Measurements from ENCODE around the gene CDH4. TPM values are rescaled to one million over a fixed set of nuclear protein-coding genes. Genes with fewer than 3 reads are reported as not detected.

Gene CDH4
- total RNA-seq, 1 donor from 2014 or later: 0.99 TPM

GRCh38 chr20:61497029-61497627 is 245.1 kb downstream of the CDH4 start:
- Mint-ChIP-seq H3K36me3 (ENCODE audit: low read depth) (no peaks in the 10 kb centered on the region), H3K4me3 (ENCODE audit: unreplicated experiment) (no peak overlapping the region), H3K4me1 (ENCODE audit: low read depth) (peaks cover 14% of the 10 kb centered on the region), H3K9me3 (ENCODE audit: low read depth) (no peaks in the 10 kb centered on the region), H3K27me3 (ENCODE audit: low read depth) (peaks cover 4% of the 10 kb centered on the region), H3K27ac (ENCODE audit: unreplicated experiment) (no peak overlapping the region)
- no peak for DNase-seq (ENCODE audit: low spot score)
- no peak for TF ChIP-seq CTCF (IDR thresholded peaks at IDR 0.05)

GRCh38 chr20:61499859-61500554 is 247.9 kb downstream of the CDH4 start:
- no peak for TF ChIP-seq CTCF (IDR thresholded peaks at IDR 0.05)
- Mint-ChIP-seq H3K36me3 (ENCODE audit: low read depth) (no peaks in the 10 kb centered on the region), H3K9me3 (ENCODE audit: low read depth) (no peaks in the 10 kb centered on the region), H3K4me1 (ENCODE audit: low read depth) (peaks cover 14% of the 10 kb centered on the region), H3K27ac (ENCODE audit: unreplicated experiment) (no peak overlapping the region), H3K27me3 (ENCODE audit: low read depth) (peaks cover 6% of the 10 kb centered on the region), H3K4me3 (ENCODE audit: unreplicated experiment) (no peak overlapping the region)
- DNase-seq (ENCODE audit: low spot score): no peak

GRCh38 chr20:61500791-61501321 is 248.8 kb downstream of the CDH4 start:
- Mint-ChIP-seq H3K4me1 (ENCODE audit: low read depth) (peaks cover 14% of the 10 kb centered on the region), H3K27ac (ENCODE audit: unreplicated experiment) (peak overlapping the region; percentile 60)
- DNase-seq (ENCODE audit: low spot score): no peak

GRCh38 chr20:61502433-61502832 is 250.4 kb downstream of the CDH4 start:
- no peak for DNase-seq (ENCODE audit: low spot score)
- H3K4me1 Mint-ChIP-seq (ENCODE audit: low read depth): peaks cover 14% of the 10 kb centered on the region

More at GRCh38 chr20:61500791-61501321, 248.8 kb downstream of the CDH4 start:
- Mint-ChIP-seq H3K36me3 (ENCODE audit: low read depth) (no peaks in the 10 kb centered on the region), H3K27me3 (ENCODE audit: low read depth) (peaks cover 8% of the 10 kb centered on the region), H3K9me3 (ENCODE audit: low read depth) (no peaks in the 10 kb centered on the region), H3K4me3 (ENCODE audit: unreplicated experiment) (no peak overlapping the region)
- TF ChIP-seq CTCF (IDR thresholded peaks at IDR 0.05): no peak

More at GRCh38 chr20:61502433-61502832, 250.4 kb downstream of the CDH4 start:
- H3K36me3 Mint-ChIP-seq (ENCODE audit: low read depth): no peaks in the 10 kb centered on the region
- no peak overlapping the region for H3K27ac Mint-ChIP-seq (ENCODE audit: unreplicated experiment)
- no peaks in the 10 kb centered on the region for H3K9me3 Mint-ChIP-seq (ENCODE audit: low read depth)
- no peak for TF ChIP-seq CTCF (IDR thresholded peaks at IDR 0.05)
- no peak overlapping the region for H3K4me3 Mint-ChIP-seq (ENCODE audit: unreplicated experiment)
- peaks cover 7% of the 10 kb centered on the region for H3K27me3 Mint-ChIP-seq (ENCODE audit: low read depth)
